Transverse colon (tissue), 4 donors: Measurements from ENCODE around the gene TMEM222. TPM values are rescaled to one million over a fixed set of nuclear protein-coding genes. Genes with fewer than 3 reads are reported as not detected.

Source experiments
- DNase-seq: peaks from one replicate; pipeline ENCODE4 v3.0.0-alpha.2; 2019
- H3K27ac ChIP-seq, 4 donors: fragments of 200-600 bp; sonication (generic); 2 replicates each; pipeline ENCODE4 v1.5.1; 2016 to 2018; ENCODE audit warnings: inconsistent platforms in 4 of 4
- H3K27me3 ChIP-seq: fragments of 200-600 bp; sonication (generic); 2 replicates; pipeline ENCODE4 v1.5.1; 2017; ENCODE audit warnings: inconsistent platforms
- H3K36me3 ChIP-seq, 4 donors: fragments of 200-600 bp; sonication (generic); 2 replicates each; pipeline ENCODE4 v1.5.1; 2017 to 2019; ENCODE audit warnings: inconsistent platforms in 4 of 4
- H3K4me1 ChIP-seq, 4 donors: fragments of 200-600 bp; sonication (generic); 2 replicates each; pipeline ENCODE4 v1.5.1; 2017 to 2020; ENCODE audit warnings: inconsistent platforms in 4 of 4
- H3K4me3 ChIP-seq, 4 donors: fragments of 200-600 bp; sonication (generic); 1 replicate in 1 of 4; 2 replicates in 3 of 4; pipeline versions ENCODE4 v1.5.1 to v1.6.1; 2017 to 2019; ENCODE audit warnings: inconsistent platforms in 4 of 4
- H3K9me3 ChIP-seq, 2 donors: fragments of 200-600 bp; sonication (generic); 2 replicates each; pipeline ENCODE4 v1.5.1; 2017 to 2019; ENCODE audit warnings: inconsistent platforms in 2 of 2
- CTCF ChIP-seq, 5 experiments: fragments of 200-600 bp in 3 of 5; fragments of 450-650 bp in 2 of 5; sonication (generic) in 3 of 5; IDR thresholded peaks; 1 replicate in 2 of 5; 2 replicates in 3 of 5; pipeline ENCODE4 v1.5.1; 2016 to 2017; ENCODE audit warnings: antibody characterized with exemption in 5 of 5, inconsistent platforms in 3 of 5, mild to moderate bottlenecking in 2 of 5, moderate library complexity in 1 of 5
- EP300 ChIP-seq: sonication (generic); formaldehyde crosslinking; IDR thresholded peaks from one replicate; pipeline ENCODE4 v1.6.1; 2017; ENCODE audit warnings: antibody characterized with exemption, low read depth
- POLR2A ChIP-seq: fragments of 450-650 bp; IDR thresholded peaks from one replicate; pipeline ENCODE4 v1.6.1; 2016; ENCODE audit warnings: antibody characterized with exemption, mild to moderate bottlenecking, moderate library complexity
- POLR2AphosphoS5 ChIP-seq, 3 donors: sonication (generic); formaldehyde crosslinking; IDR thresholded peaks; one replicate each; pipeline ENCODE4 v1.6.1; 2016; ENCODE audit warnings: antibody characterized with exemption in 3 of 3
- WGBS, 2 donors: methylation state at CpG; one replicate each; pipeline ENCODE4 v1.1.5; 2018; ENCODE audit warnings: low coverage in 1 of 2; 5-methylcytosine and 5-hydroxymethylcytosine counted together
- in situ Hi-C, 4 donors: fragments of 200-750 bp; cut with MboI; loops; one replicate each; pipeline versions ENCODE4 v1.15.0 to v1.15.1; 2017; ENCODE audit warnings: low sequenced_read_pairs in 3 of 4, low pct_ligation_motif_present in 1 of 4, low pct_unique_long_range_greater_than_20kb in 1 of 4
- intact Hi-C: fragments of 100-400 bp; cut with DNase I; formaldehyde crosslinking; loops from one replicate; pipeline ENCODE4 v1.15.1; 2023; ENCODE audit warnings: low total_unique reads
- total RNA-seq, 4 donors: library from RNA; depleted of rRNA; stranded (reverse); fragments of >200 nt; gene quantifications; one replicate each; pipeline ENCODE4 v1.1.0, GENCODE V29; 2016

The TMEM222 gene
- 10 to 100 TPM; 14.6 to 41.0 (median 22.3) TPM for total RNA-seq

- in situ Hi-C loops (no loop called here), intact Hi-C loops (loop anchor here (10.0 kb wide), 1 partner anchor 283 kb away; the partner anchor contains the start of gene AHDC1)
- no peaks in the 10 kb centered on the region for H3K9me3 ChIP-seq
- H3K27me3 ChIP-seq = peaks cover 8% of the 10 kb centered on the region
- 0 to 1% methylated on average over 5 to 50 of the region's 67 CpGs for WGBS, 2 donors
- H3K36me3 ChIP-seq = no peaks in the 10 kb centered on the region
- H3K4me1 ChIP-seq = peaks cover 13 to 34% (median 18%) of the 10 kb centered on the region in 4 donors
- H3K27ac ChIP-seq = peak within 1 kb of the TSS; percentile 89 to 96 (median 90)
- DNase-seq = peak; percentile 98
- peak in 4 of 5 experiments; percentile 19 to 55 (median 28) for TF ChIP-seq CTCF (IDR thresholded peaks at IDR 0.05)
- TF ChIP-seq POLR2A = peak; percentile 85
- peak; percentile 84 to 87 (median 85) for TF ChIP-seq POLR2AphosphoS5 (IDR thresholded peaks at IDR 0.05)
- TF ChIP-seq EP300 = peak; percentile 40
- H3K4me3 ChIP-seq = peak within 1 kb of the TSS; percentile 74 to 90 (median 82)
Measured at GRCh38 chr1:27321813-27322568, at the start of gene TMEM222. TSS of gene TMEM222 (plus strand) at chr1:27322163. CDS start at chr1:27322198, 35 bp downstream.

GRCh38 chr1:27274204-27274603 is 47.8 kb upstream of the TMEM222 start:
- no peaks in the 10 kb centered on the region for H3K9me3 ChIP-seq
- no peak for DNase-seq
- TF ChIP-seq EP300 = no peak
- no peak for TF ChIP-seq POLR2A
- no peak for TF ChIP-seq POLR2AphosphoS5 (IDR thresholded peaks at IDR 0.05)
- TF ChIP-seq CTCF (IDR thresholded peaks at IDR 0.05) = no peak
- peaks cover 0 to 6% (median 0%) of the 10 kb centered on the region in 4 donors for H3K36me3 ChIP-seq
- 83 to 93% methylated on average over 1 of the region's 1 CpG for WGBS, 2 donors
- intact Hi-C loops (no loop called here), in situ Hi-C loops (no loop called here)
- no peaks in the 10 kb centered on the region for H3K27me3 ChIP-seq
- H3K4me3 ChIP-seq = no peak overlapping the region
- H3K27ac ChIP-seq = no peak overlapping the region
- no peaks in the 10 kb centered on the region for H3K4me1 ChIP-seq

GRCh38 chr1:27275696-27276095 is 46.3 kb upstream of the TMEM222 start:
- DNase-seq = no peak
- H3K27ac ChIP-seq = no peak overlapping the region
- H3K4me3 ChIP-seq = no peak overlapping the region
- no peaks in the 10 kb centered on the region for H3K4me1 ChIP-seq
- WGBS, 2 donors = 33 to 47% methylated on average over 3 of the region's 3 CpGs
- in situ Hi-C loops = loop anchor here in 1 of 4 donors (25.0 kb wide), 1 partner anchor 163 kb away; no protein-coding TSS in a partner anchor
- no peaks in the 10 kb centered on the region for H3K27me3 ChIP-seq
- H3K36me3 ChIP-seq = peaks cover 0 to 6% (median 0%) of the 10 kb centered on the region in 4 donors
- intact Hi-C loops = no loop called here
- no peak for TF ChIP-seq EP300
- no peak for TF ChIP-seq POLR2A
- no peak for TF ChIP-seq POLR2AphosphoS5 (IDR thresholded peaks at IDR 0.05)
- TF ChIP-seq CTCF (IDR thresholded peaks at IDR 0.05) = no peak
- H3K9me3 ChIP-seq = no peaks in the 10 kb centered on the region

- DNase-seq = peak; percentile 89
- Histone ChIP-seq H3K27ac (no peak overlapping the region), H3K9me3 (no peaks in the 10 kb centered on the region), H3K4me3 (no peak overlapping the region), H3K27me3 (no peaks in the 10 kb centered on the region), H3K36me3 (peaks cover 0 to 23% (median 5%) of the 10 kb centered on the region in 4 donors), H3K4me1 (no peaks in the 10 kb centered on the region)
- intact Hi-C loops (loop anchor here (10.0 kb wide), 1 partner anchor 290 kb away; the partner anchor contains the start of gene TRNP1), in situ Hi-C loops (loop anchor here (5.0 to 25.0 kb wide), 3 partner anchors 172 to 182 kb away; no protein-coding TSS in a partner anchor)
- WGBS, 2 donors = 42 to 46% methylated on average over 3 to 11 of the region's 11 CpGs
- TF ChIP-seq CTCF (IDR thresholded peaks at IDR 0.05) (peak; percentile 82 to 89 (median 87)), EP300 (no peak)
Measured at GRCh38 chr1:27284425-27285273, 37.3 kb upstream of the TMEM222 start.
